PC-3 (cell line): ENCODE measurements around the gene HOXB6. TPM values are rescaled to one million over a fixed set of nuclear protein-coding genes. Genes with fewer than 3 reads are reported as not detected.

Experiments used
- ATAC-seq: fragments of 200-7000 bp; cut with Tn5 transposase; 2 replicates; pipeline ENCODE4 v1.9.1; 2020; ENCODE audit warnings: mild to moderate bottlenecking, moderate library complexity
- BruUV-seq: library from RNA; stranded (reverse); fragments of 400-500 nt; replicated peaks from 2 replicates; lab custom pipeline; 2021; lab: Mats Ljungman, UMichigan
- CTCF ChIA-PET: fragments of 300-600 bp; sonication (Branson Sonifier 250); formaldehyde crosslinking; loops from one replicate; lab custom pipeline; 2022; ENCODE audit warnings: antibody characterized with exemption; lab: Charles Lee
- POLR2A ChIA-PET: fragments of 300-600 bp; sonication (Branson Sonifier 250); formaldehyde crosslinking; loops from one replicate; lab custom pipeline; 2022; ENCODE audit warnings: antibody characterized with exemption; ENCODE audit not compliant: unreplicated experiment; lab: Charles Lee
- DNase-seq: peaks from one replicate; pipeline ENCODE4 v3.0.0-alpha.2; 2015
- H2AFZ ChIP-seq: fragments of 300-600 bp; sonication (generic); 2 replicates; pipeline ENCODE4 v1.6.0; 2016; ENCODE audit warnings: antibody characterized with exemption, low read length
- H3F3A ChIP-seq: fragments of 300-600 bp; sonication (generic); one replicate; pipeline ENCODE4 v1.6.0; 2017; ENCODE audit warnings: antibody characterized with exemption, low read length, control low read depth, mild to moderate bottlenecking; ENCODE audit not compliant: unreplicated experiment
- H3K27ac ChIP-seq: fragments of 300-600 bp; sonication (generic); 2 replicates; pipeline ENCODE4 v1.5.1; 2016; ENCODE audit warnings: mild to moderate bottlenecking, low read length
- H3K27me3 ChIP-seq: fragments of 300-600 bp; sonication (generic); 2 replicates; pipeline ENCODE4 v1.6.1; 2016; ENCODE audit warnings: low read length, mixed read lengths
- H3K36me3 ChIP-seq: fragments of 300-600 bp; sonication (generic); 2 replicates; pipeline ENCODE4 v1.6.1; 2016; ENCODE audit warnings: low read depth, mixed run types, low read length, mixed read lengths
- H3K4me1 ChIP-seq: fragments of 300-600 bp; sonication (generic); 2 replicates; pipeline ENCODE4 v1.5.1; 2016; ENCODE audit warnings: low read length; ENCODE audit not compliant: insufficient read depth
- H3K4me2 ChIP-seq: fragments of 300-600 bp; sonication (generic); 2 replicates; pipeline ENCODE4 v1.6.0; 2016; ENCODE audit warnings: low read length
- H3K4me3 ChIP-seq: fragments of 300-600 bp; sonication (generic); 2 replicates; pipeline ENCODE4 v1.5.1; 2016; ENCODE audit warnings: mild to moderate bottlenecking, low read length, mixed read lengths
- H3K79me2 ChIP-seq: fragments of 300-600 bp; sonication (generic); 2 replicates; pipeline ENCODE4 v1.6.1; 2017; ENCODE audit warnings: low read length, mixed read lengths
- H3K9ac ChIP-seq: fragments of 300-600 bp; sonication (generic); 2 replicates; pipeline ENCODE4 v1.6.0; 2016; ENCODE audit warnings: mild to moderate bottlenecking, low read length
- H3K9me2 ChIP-seq: fragments of 300-600 bp; sonication (generic); replicated peaks from 2 replicates; pipeline ENCODE4 v1.6.1; 2016; ENCODE audit warnings: mixed run types, low read length, mixed read lengths
- H3K9me3 ChIP-seq: fragments of 300-600 bp; sonication (generic); 2 replicates; pipeline ENCODE4 v1.6.1; 2016; ENCODE audit warnings: low read length, mixed read lengths
- H4K20me1 ChIP-seq: fragments of 300-600 bp; sonication (generic); 2 replicates; pipeline ENCODE4 v1.6.1; 2016; ENCODE audit warnings: low read length, mixed read lengths
- CTCF ChIP-seq: fragments of 300-600 bp; sonication (generic); conservative IDR thresholded peaks from 2 replicates; pipeline ENCODE4 v1.5.1; 2017; ENCODE audit warnings: antibody characterized with exemption, low read depth, mild to moderate bottlenecking, low read length
- EZH2 ChIP-seq: fragments of 300-600 bp; sonication (generic); IDR thresholded peaks from one replicate; pipeline ENCODE4 v1.6.1; 2017; ENCODE audit warnings: antibody characterized with exemption, mild to moderate bottlenecking, low read length; ENCODE audit not compliant: unreplicated experiment
- EZH2phosphoT487 ChIP-seq: fragments of 300-600 bp; sonication (generic); IDR thresholded peaks from 2 replicates; pipeline ENCODE4 v1.6.1; 2018; ENCODE audit warnings: mild to moderate bottlenecking, antibody characterized with exemption, low read length, borderline replicate concordance
- intact Hi-C: fragments of 100-400 bp; cut with micrococcal nuclease; formaldehyde crosslinking; loops from 2 replicates; pipeline ENCODE4 v1.9.0; 2023
- total RNA-seq: library from RNA; depleted of rRNA; stranded (reverse); fragments of >200 nt; gene quantifications from 2 replicates; pipeline ENCODE4 v1.2.3, GENCODE V29; 2014

Gene HOXB6
- total RNA-seq, 1 experiment from 2014 or later: 9.5 TPM

GRCh38 chr17:48609759-48610281, 5.0 kb upstream of the HOXB6 start:
- no peaks in the 10 kb centered on the region for H3K9me3 ChIP-seq
- ATAC-seq (no peak), DNase-seq (no peak)
- H4K20me1 ChIP-seq: no peaks in the 10 kb centered on the region
- BruUV-seq: no TSS peak
- no peak overlapping the region for H3K4me2 ChIP-seq
- no peak overlapping the region for H3K4me3 ChIP-seq
- no peak overlapping the region for H3K27ac ChIP-seq
- no peaks in the 10 kb centered on the region for H3K36me3 ChIP-seq
- no peaks in the 10 kb centered on the region for H3K79me2 ChIP-seq
- H3K9me2 ChIP-seq: no peaks in the 10 kb centered on the region
- ChIA-PET POLR2A (no interaction called here), CTCF (no interaction called here)
- H2AFZ ChIP-seq: no peak overlapping the region
- H3K27me3 ChIP-seq: peaks cover 27% of the 10 kb centered on the region
- TF ChIP-seq CTCF (no peak), EZH2 (no peak), EZH2phosphoT487 (no peak)
- H3F3A ChIP-seq: no peaks in the 10 kb centered on the region
- intact Hi-C loops: no loop called here
- peaks cover 18% of the 10 kb centered on the region for H3K4me1 ChIP-seq
- H3K9ac ChIP-seq: no peak overlapping the region

- no peak overlapping the region for H2AFZ ChIP-seq
- TF ChIP-seq CTCF (no peak), EZH2phosphoT487 (no peak), EZH2 (no peak)
- peaks cover 19% of the 10 kb centered on the region for H3K27me3 ChIP-seq
- no peak for DNase-seq
- no peak overlapping the region for H3K4me2 ChIP-seq
- POLR2A ChIA-PET: no interaction called here
- H3K27ac ChIP-seq: no peak overlapping the region
- H3K9me3 ChIP-seq: no peaks in the 10 kb centered on the region
- no peak overlapping the region for H3K4me3 ChIP-seq
- H3F3A ChIP-seq: no peaks in the 10 kb centered on the region
- no peak for ATAC-seq
- CTCF ChIA-PET: no interaction called here
- intact Hi-C loops: no loop called here
- H3K36me3 ChIP-seq: no peaks in the 10 kb centered on the region
- no peaks in the 10 kb centered on the region for H3K9me2 ChIP-seq
- peaks cover 7% of the 10 kb centered on the region; the same call in 1 of the 2 replicates for H3K79me2 ChIP-seq
- no peaks in the 10 kb centered on the region for H4K20me1 ChIP-seq
- H3K9ac ChIP-seq: no peak overlapping the region
- H3K4me1 ChIP-seq: peaks cover 18% of the 10 kb centered on the region
- no TSS peak for BruUV-seq
Observed at GRCh38 chr17:48609033-48609432, 4.2 kb upstream of the HOXB6 start.

- no peaks in the 10 kb centered on the region for H3K9me2 ChIP-seq
- peaks cover 18% of the 10 kb centered on the region for H3K4me1 ChIP-seq
- no peak overlapping the region for H3K27ac ChIP-seq
- H3K4me3 ChIP-seq: no peak overlapping the region
- DNase-seq (no peak), ATAC-seq (no peak)
- no peak overlapping the region for H3K4me2 ChIP-seq
- no peak overlapping the region for H3K9ac ChIP-seq
- ChIA-PET CTCF (no interaction called here), POLR2A (no interaction called here)
- no peaks in the 10 kb centered on the region for H4K20me1 ChIP-seq
- H2AFZ ChIP-seq: no peak overlapping the region
- H3K79me2 ChIP-seq: peaks cover 13% of the 10 kb centered on the region
- H3K9me3 ChIP-seq: no peaks in the 10 kb centered on the region
- intact Hi-C loops: no loop called here
- H3F3A ChIP-seq: no peaks in the 10 kb centered on the region
- TF ChIP-seq EZH2phosphoT487: no peak
- no peak for TF ChIP-seq EZH2
- no peak for TF ChIP-seq CTCF
- BruUV-seq: no TSS peak
- peaks cover 14% of the 10 kb centered on the region for H3K27me3 ChIP-seq
- no peaks in the 10 kb centered on the region for H3K36me3 ChIP-seq
Observed at GRCh38 chr17:48608494-48608834, 3.7 kb upstream of the HOXB6 start.
